Caki2 (cell line): ENCODE data around the gene POLH. TPM values are rescaled to one million over a fixed set of nuclear protein-coding genes. Genes with fewer than 3 reads are reported as not detected.
"Not testable (repeated sequence)": the region's sequence is repeated elsewhere in the genome, so short reads cannot be mapped to it uniquely, and the experiment has no call there.

ENCODE experiments used
- DNase-seq: peaks from one replicate; pipeline ENCODE4 v3.0.0-alpha.2; 2015; ENCODE audit warnings: low read depth
- in situ Hi-C: cut with HindIII; loops from 2 replicates; pipeline ENCODE4 v1.10.0; 2016; ENCODE audit warnings: low sequenced_read_pairs, low pct_unique_long_range_greater_than_20kb, mixed read lengths
- total RNA-seq: library from RNA; depleted of rRNA; stranded (reverse); fragments of >200 nt; shearing (Covaris generic); gene quantifications from 2 replicates; pipeline ENCODE4 v1.2.3, GENCODE V29; 2014; ENCODE audit warnings: low replicate concordance; rRNA removed

The POLH gene
- total RNA-seq, 1 experiment from 2014 or later = 23.5 TPM

- DNase-seq = no peak
- in situ Hi-C loops = no loop called here
Measured at GRCh38 chr6:43657221-43657802, 81.3 kb downstream of the POLH start.

- DNase-seq = no peak
- in situ Hi-C loops = no loop called here
Measured at GRCh38 chr6:43658161-43658560, 82.2 kb downstream of the POLH start.

- DNase-seq, in situ Hi-C loops: not testable (repeated sequence)
Measured at GRCh38 chr6:43662948-43663347, 87.0 kb downstream of the POLH start.

Other genes starting within 250 kb of the POLH start
- 1.6 and 4.3 TPM in 2 replicates for gene ZNF318, start 206.5 kb upstream of the POLH start, total RNA-seq
- 4.0 and 4.5 TPM in 2 replicates for gene ABCC10, start 148.6 kb upstream of the POLH start, total RNA-seq
- gene DLK2, start 120.6 kb upstream of the POLH start, total RNA-seq = 0.07 TPM in 1 of 2 replicates, not detected in the other
- gene TJAP1, start 98.6 kb upstream of the POLH start, total RNA-seq = 20.2 and 22.7 TPM in 2 replicates
- 0.20 and 0.29 TPM in 2 replicates for gene LRRC73, start 65.8 kb upstream of the POLH start, total RNA-seq
- gene YIPF3, start 59.3 kb upstream of the POLH start, total RNA-seq = 101 and 127 TPM in 2 replicates
- 49.0 and 53.9 TPM in 2 replicates for gene POLR1C, start 59.1 kb upstream of the POLH start, total RNA-seq
- 28.3 and 39.2 TPM in 2 replicates for gene XPO5, start 147 bp upstream of the POLH start, total RNA-seq
- gene GTPBP2, start 53.1 kb downstream of the POLH start, total RNA-seq = 51.0 and 56.5 TPM in 2 replicates
- 39.1 and 46.7 TPM in 2 replicates for gene MAD2L1BP, start 59.7 kb downstream of the POLH start, total RNA-seq
- gene RSPH9, start 68.9 kb downstream of the POLH start, total RNA-seq = not detected in 2 replicates
- gene MRPS18A, start 111.6 kb downstream of the POLH start, total RNA-seq = 92.4 and 125 TPM in 2 replicates
- 40.0 and 81.4 TPM in 2 replicates for gene VEGFA, start 194.0 kb downstream of the POLH start, total RNA-seq